SK-N-SH (cell line): ENCODE data around the gene INPP5A. TPM values are rescaled to one million over a fixed set of nuclear protein-coding genes. Genes with fewer than 3 reads are reported as not detected.

Experiments used
- CTCF ChIA-PET: fragments of 300-600, 350-600 bp; formaldehyde crosslinking; extraction: SDS; loops from one replicate; lab custom pipeline; 2021; lab: Yijun Ruan, JAX
- POLR2A ChIA-PET: fragments of 350-600 bp; sonication (Branson Sonifier 250); formaldehyde crosslinking; extraction: SDS; loops from one replicate; lab custom pipeline; 2020; ENCODE audit warnings: antibody characterized with exemption, inconsistent platforms; lab: Yijun Ruan, JAX
- DNase-seq: peaks from one replicate; pipeline ENCODE4 v3.0.0; 2012
- H2AFZ ChIP-seq: fragments of 200-600 bp; sonication (generic); 2 replicates; pipeline ENCODE4 v1.8.1; 2016; ENCODE audit warnings: antibody characterized with exemption, mild to moderate bottlenecking, low read depth
- H3F3A ChIP-seq: fragments of 200-600 bp; sonication (generic); replicated peaks from 2 replicates; pipeline ENCODE3; 2016; ENCODE audit warnings: antibody characterized with exemption, mild to moderate bottlenecking; ENCODE audit not compliant: insufficient read depth
- H3K27ac ChIP-seq, 2 experiments: fragments of 200-500 bp in 1 of 2; fragments of 200-600 bp in 1 of 2; sonication (Bioruptor generic) in 1 of 2; sonication (generic), shearing (Covaris generic) in 1 of 2; 2 replicates each; pipeline versions ENCODE4 v1.5.1 to v1.6.1; 2014 to 2016; ENCODE audit warnings: low read depth in 2 of 2, inconsistent platforms in 1 of 2, low read length in 1 of 2, mild to moderate bottlenecking in 1 of 2, mixed read lengths in 1 of 2
- H3K27me3 ChIP-seq: fragments of 200-600 bp; sonication (generic), shearing (Covaris generic); 2 replicates; pipeline ENCODE4 v1.6.1; 2016; ENCODE audit warnings: mixed run types; ENCODE audit not compliant: insufficient read depth
- H3K36me3 ChIP-seq, 2 experiments: fragments of 200-500 bp in 1 of 2; fragments of 200-600 bp in 1 of 2; sonication (Bioruptor generic) in 1 of 2; sonication (generic) in 1 of 2; replicated peaks in 1 of 2; 2 replicates each; pipeline versions ENCODE3 to v1.5.1; 2014 to 2016; ENCODE audit warnings: low read length in 1 of 2, mild to moderate bottlenecking in 1 of 2; ENCODE audit not compliant: insufficient read depth in 2 of 2, control insufficient read depth in 1 of 2
- H3K4me1 ChIP-seq, 2 experiments: fragments of 200-500 bp in 1 of 2; fragments of 200-600 bp in 1 of 2; sonication (Bioruptor generic) in 1 of 2; sonication (generic), shearing (Covaris generic) in 1 of 2; 2 replicates each; pipeline versions ENCODE4 v1.5.1 to v1.6.1; 2014 to 2016; ENCODE audit warnings: low read depth in 1 of 2, low read length in 1 of 2, mixed run types in 1 of 2; ENCODE audit not compliant: insufficient read depth in 2 of 2, control insufficient read depth in 1 of 2
- H3K4me2 ChIP-seq: fragments of 200-600 bp; sonication (generic), shearing (Covaris generic); 2 replicates; pipeline ENCODE4 v1.6.1; 2017; ENCODE audit warnings: mixed run types
- H3K4me3 ChIP-seq, 2 experiments: fragments of 200-500 bp in 1 of 2; fragments of 200-600 bp in 1 of 2; sonication (Bioruptor generic) in 1 of 2; sonication (generic), shearing (Covaris generic) in 1 of 2; 2 replicates each; pipeline versions ENCODE4 v1.5.1 to v1.8.1; 2014 to 2016; ENCODE audit warnings: low read depth in 2 of 2, inconsistent platforms in 1 of 2, low read length in 1 of 2, mild to moderate bottlenecking in 1 of 2, mixed read lengths in 1 of 2, moderate library complexity in 1 of 2
- H3K79me2 ChIP-seq: fragments of 200-600 bp; sonication (generic); 2 replicates; pipeline ENCODE4 v1.8.1; 2017; ENCODE audit warnings: mild to moderate bottlenecking; ENCODE audit not compliant: insufficient read depth
- H3K9ac ChIP-seq: fragments of 200-600 bp; sonication (generic); 2 replicates; pipeline ENCODE4 v1.6.1; 2017; ENCODE audit warnings: mixed run types
- H3K9me2 ChIP-seq: fragments of 200-600 bp; sonication (generic); 2 replicates; pipeline ENCODE4 v1.6.1; 2017; ENCODE audit warnings: mixed run types
- H3K9me3 ChIP-seq: fragments of 200-600 bp; sonication (generic); 2 replicates; pipeline ENCODE4 v1.6.1; 2017; ENCODE audit warnings: mixed run types, mild to moderate bottlenecking, moderate library complexity
- H4K20me1 ChIP-seq: fragments of 200-600 bp; sonication (generic); 2 replicates; pipeline ENCODE4 v1.6.1; 2017; ENCODE audit warnings: mild to moderate bottlenecking, mixed run types; ENCODE audit not compliant: insufficient read depth
- CHD2 ChIP-seq: fragments of 150-350 bp; IDR thresholded peaks from 2 replicates; pipeline ENCODE4 v1.6.1; 2018; ENCODE audit warnings: low read length; ENCODE audit not compliant: partially characterized antibody
- FOXJ3 ChIP-seq: sonication (generic); formaldehyde crosslinking; IDR thresholded peaks from 2 replicates; pipeline ENCODE4 v1.5.1; 2020; ENCODE audit warnings: mild to moderate bottlenecking, missing genetic modification reagents
- FOXM1 ChIP-seq: IDR thresholded peaks from 2 replicates; pipeline ENCODE4 v1.4.0; 2012; ENCODE audit warnings: low read depth, mild to moderate bottlenecking
- JUND ChIP-seq: IDR thresholded peaks from 2 replicates; pipeline ENCODE4 v1.4.0; 2012
- MEF2A ChIP-seq: IDR thresholded peaks from 2 replicates; pipeline ENCODE4 v1.4.0; 2012; ENCODE audit warnings: low read depth, borderline replicate concordance
- MXI1 ChIP-seq: IDR thresholded peaks from 2 replicates; pipeline ENCODE4 v1.6.1; 2012; ENCODE audit warnings: mild to moderate bottlenecking, low read depth, low read length, improper control_type of control experiment
- NRF1 ChIP-seq: IDR thresholded peaks from 2 replicates; pipeline ENCODE4 v1.6.1; 2012; ENCODE audit warnings: low read depth, mild to moderate bottlenecking, low read length
- POLR2AphosphoS5 ChIP-seq: IDR thresholded peaks from 2 replicates; pipeline ENCODE4 v1.6.1; 2012; ENCODE audit warnings: low read depth, low read length
- RFX5 ChIP-seq: IDR thresholded peaks from 2 replicates; pipeline ENCODE4 v1.6.1; 2012; ENCODE audit warnings: mild to moderate bottlenecking, improper control_type of control experiment, low read length
- RXRA ChIP-seq: IDR thresholded peaks from 2 replicates; pipeline ENCODE4 v1.4.0; 2012; ENCODE audit warnings: low read depth, mild to moderate bottlenecking, borderline replicate concordance
- SIN3A ChIP-seq: IDR thresholded peaks from 2 replicates; pipeline ENCODE4 v1.6.1; 2012; ENCODE audit warnings: low read depth, mild to moderate bottlenecking, low read length, moderate library complexity, borderline replicate concordance
- TAF1 ChIP-seq: IDR thresholded peaks from 2 replicates; pipeline ENCODE4 v1.6.1; 2012; ENCODE audit warnings: low read depth, mild to moderate bottlenecking, low read length, moderate library complexity, borderline replicate concordance
- TCF12 ChIP-seq: IDR thresholded peaks from 2 replicates; pipeline ENCODE4 v1.4.0; 2012
- WGBS: methylation state at CpG from one replicate; pipeline ENCODE4 v1.1.6; 2017; ENCODE audit warnings: low lambda C conversion rate; 5-methylcytosine and 5-hydroxymethylcytosine counted together
- polyA plus RNA-seq, 3 experiments: library from polyadenylated mRNA; depleted of rRNA; stranded (reverse); fragments of >200 nt; gene quantifications; 2 replicates each; pipeline ENCODE4 v1.2.3, GENCODE V29; 2012
- TF ChIP-seq, protein P1 (sequence below): fragments of 200-600 bp; sonication (generic); IDR thresholded peaks from 2 replicates; pipeline ENCODE4 v1.6.1; 2017; ENCODE audit warnings: antibody characterized with exemption, mild to moderate bottlenecking, moderate library complexity
- TF ChIP-seq, protein P2 (sequence below): IDR thresholded peaks from 2 replicates; pipeline ENCODE4 v1.4.0; 2012; ENCODE audit warnings: low read depth
- TF ChIP-seq, protein P3 (sequence below): IDR thresholded peaks from 2 replicates; pipeline ENCODE4 v1.4.0; 2012; ENCODE audit warnings: low read depth, borderline replicate concordance
- TF ChIP-seq, protein P4 (sequence below): IDR thresholded peaks from 2 replicates; pipeline ENCODE4; 2012
- TF ChIP-seq, protein P5 (sequence below): fragments of 150-350 bp; IDR thresholded peaks from 2 replicates; pipeline ENCODE4 v1.6.1; 2016; ENCODE audit warnings: mild to moderate bottlenecking, low read depth, low read length
- TF ChIP-seq, protein P6 (sequence below): fragments of 150-350 bp; IDR thresholded peaks from 2 replicates; pipeline ENCODE4 v1.6.1; 2017; ENCODE audit warnings: antibody characterized with exemption, low read length, low read depth, borderline replicate concordance
- TF ChIP-seq, protein P7 (sequence below): IDR thresholded peaks from 2 replicates; pipeline ENCODE4 v1.4.0; 2012; ENCODE audit warnings: low read depth, borderline replicate concordance

Gene INPP5A
- polyA plus RNA-seq, 1 of the 3 experiments (the other 2 are of a cell fraction): 12.0 TPM

DNA sequence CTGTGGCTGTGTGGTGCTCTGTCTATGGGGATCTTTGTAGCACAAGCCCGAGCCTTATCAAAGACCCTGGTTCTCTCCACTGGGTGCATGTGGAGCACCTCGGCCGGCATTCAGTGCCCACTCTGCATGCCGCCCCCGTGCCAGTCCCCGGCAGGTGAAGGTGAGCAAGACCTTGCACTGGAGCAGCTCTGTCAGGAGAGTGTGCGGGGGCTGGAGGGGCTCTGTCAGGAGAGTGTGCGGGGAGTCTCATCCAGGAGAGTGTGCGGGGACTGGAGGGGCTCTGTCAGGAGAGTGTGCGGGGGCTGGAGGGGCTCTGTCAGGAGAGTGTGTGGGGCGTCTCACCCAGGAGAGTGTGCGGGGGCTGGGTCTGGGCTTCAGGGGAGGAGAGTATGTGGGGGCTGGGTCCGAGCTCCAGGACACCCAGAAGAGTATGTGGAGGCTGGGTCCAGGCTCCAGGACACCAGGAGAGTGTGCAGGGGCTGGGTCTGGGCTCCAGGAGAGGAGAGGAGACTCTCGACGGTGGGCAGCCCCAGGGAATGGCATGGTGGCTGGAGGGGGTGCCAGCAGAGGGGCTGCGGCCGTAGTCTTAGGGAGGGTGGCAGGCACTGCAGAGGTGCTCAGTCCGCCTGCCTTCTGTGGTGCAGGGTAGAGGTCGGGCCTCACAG lies 40.8 kb downstream of the INPP5A start:
- DNase-seq: no peak
- CTCF ChIA-PET: interaction anchor here (1.0 to 1.1 kb wide), 3 partner anchors 9 to 99 kb away, joined by 3 read pairs; no protein-coding TSS in a partner anchor
- Histone ChIP-seq H3F3A (no peaks in the 10 kb centered on the region), H3K27me3 (no peaks in the 10 kb centered on the region), H2AFZ (no peak overlapping the region), H3K9ac (no peak overlapping the region), H3K9me3 (no peaks in the 10 kb centered on the region), H3K4me1 (peaks cover 0 to 22% of the 10 kb centered on the region in 2 experiments; a peak in 1 of 4 replicates), H3K4me3 (no peak overlapping the region), H3K36me3 (no peaks in the 10 kb centered on the region), H3K9me2 (no peaks in the 10 kb centered on the region), H3K27ac (no peak overlapping the region), H4K20me1 (peaks cover 45% of the 10 kb centered on the region), H3K4me2 (no peak overlapping the region), H3K79me2 (peaks cover 25% of the 10 kb centered on the region)
- WGBS: 89% methylated on average over 15 of the region's 19 CpGs
- TF ChIP-seq, protein P1, sequence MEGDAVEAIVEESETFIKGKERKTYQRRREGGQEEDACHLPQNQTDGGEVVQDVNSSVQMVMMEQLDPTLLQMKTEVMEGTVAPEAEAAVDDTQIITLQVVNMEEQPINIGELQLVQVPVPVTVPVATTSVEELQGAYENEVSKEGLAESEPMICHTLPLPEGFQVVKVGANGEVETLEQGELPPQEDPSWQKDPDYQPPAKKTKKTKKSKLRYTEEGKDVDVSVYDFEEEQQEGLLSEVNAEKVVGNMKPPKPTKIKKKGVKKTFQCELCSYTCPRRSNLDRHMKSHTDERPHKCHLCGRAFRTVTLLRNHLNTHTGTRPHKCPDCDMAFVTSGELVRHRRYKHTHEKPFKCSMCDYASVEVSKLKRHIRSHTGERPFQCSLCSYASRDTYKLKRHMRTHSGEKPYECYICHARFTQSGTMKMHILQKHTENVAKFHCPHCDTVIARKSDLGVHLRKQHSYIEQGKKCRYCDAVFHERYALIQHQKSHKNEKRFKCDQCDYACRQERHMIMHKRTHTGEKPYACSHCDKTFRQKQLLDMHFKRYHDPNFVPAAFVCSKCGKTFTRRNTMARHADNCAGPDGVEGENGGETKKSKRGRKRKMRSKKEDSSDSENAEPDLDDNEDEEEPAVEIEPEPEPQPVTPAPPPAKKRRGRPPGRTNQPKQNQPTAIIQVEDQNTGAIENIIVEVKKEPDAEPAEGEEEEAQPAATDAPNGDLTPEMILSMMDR: no peak
- TF ChIP-seq MXI1 (no peak), CHD2 (no peak), SIN3A (no peak), FOXJ3 (CRISPR knock-in tag) (no peak), RFX5 (no peak), MEF2A (no peak), POLR2AphosphoS5 (no peak), TCF12 (no peak), JUND (no peak), NRF1 (no peak), FOXM1 (no peak), RXRA (no peak), TAF1 (no peak)
- TF ChIP-seq, protein P2, sequence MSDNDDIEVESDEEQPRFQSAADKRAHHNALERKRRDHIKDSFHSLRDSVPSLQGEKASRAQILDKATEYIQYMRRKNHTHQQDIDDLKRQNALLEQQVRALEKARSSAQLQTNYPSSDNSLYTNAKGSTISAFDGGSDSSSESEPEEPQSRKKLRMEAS: no peak
- TF ChIP-seq, protein P3, sequence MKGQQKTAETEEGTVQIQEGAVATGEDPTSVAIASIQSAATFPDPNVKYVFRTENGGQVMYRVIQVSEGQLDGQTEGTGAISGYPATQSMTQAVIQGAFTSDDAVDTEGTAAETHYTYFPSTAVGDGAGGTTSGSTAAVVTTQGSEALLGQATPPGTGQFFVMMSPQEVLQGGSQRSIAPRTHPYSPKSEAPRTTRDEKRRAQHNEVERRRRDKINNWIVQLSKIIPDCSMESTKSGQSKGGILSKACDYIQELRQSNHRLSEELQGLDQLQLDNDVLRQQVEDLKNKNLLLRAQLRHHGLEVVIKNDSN: no peak
- TF ChIP-seq, protein P4, sequence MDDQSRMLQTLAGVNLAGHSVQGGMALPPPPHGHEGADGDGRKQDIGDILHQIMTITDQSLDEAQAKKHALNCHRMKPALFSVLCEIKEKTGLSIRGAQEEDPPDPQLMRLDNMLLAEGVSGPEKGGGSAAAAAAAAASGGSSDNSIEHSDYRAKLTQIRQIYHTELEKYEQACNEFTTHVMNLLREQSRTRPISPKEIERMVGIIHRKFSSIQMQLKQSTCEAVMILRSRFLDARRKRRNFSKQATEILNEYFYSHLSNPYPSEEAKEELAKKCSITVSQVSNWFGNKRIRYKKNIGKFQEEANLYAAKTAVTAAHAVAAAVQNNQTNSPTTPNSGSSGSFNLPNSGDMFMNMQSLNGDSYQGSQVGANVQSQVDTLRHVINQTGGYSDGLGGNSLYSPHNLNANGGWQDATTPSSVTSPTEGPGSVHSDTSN: no peak
- TF ChIP-seq, protein P5, sequence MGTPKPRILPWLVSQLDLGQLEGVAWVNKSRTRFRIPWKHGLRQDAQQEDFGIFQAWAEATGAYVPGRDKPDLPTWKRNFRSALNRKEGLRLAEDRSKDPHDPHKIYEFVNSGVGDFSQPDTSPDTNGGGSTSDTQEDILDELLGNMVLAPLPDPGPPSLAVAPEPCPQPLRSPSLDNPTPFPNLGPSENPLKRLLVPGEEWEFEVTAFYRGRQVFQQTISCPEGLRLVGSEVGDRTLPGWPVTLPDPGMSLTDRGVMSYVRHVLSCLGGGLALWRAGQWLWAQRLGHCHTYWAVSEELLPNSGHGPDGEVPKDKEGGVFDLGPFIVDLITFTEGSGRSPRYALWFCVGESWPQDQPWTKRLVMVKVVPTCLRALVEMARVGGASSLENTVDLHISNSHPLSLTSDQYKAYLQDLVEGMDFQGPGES: no peak
- TF ChIP-seq, protein P6, sequence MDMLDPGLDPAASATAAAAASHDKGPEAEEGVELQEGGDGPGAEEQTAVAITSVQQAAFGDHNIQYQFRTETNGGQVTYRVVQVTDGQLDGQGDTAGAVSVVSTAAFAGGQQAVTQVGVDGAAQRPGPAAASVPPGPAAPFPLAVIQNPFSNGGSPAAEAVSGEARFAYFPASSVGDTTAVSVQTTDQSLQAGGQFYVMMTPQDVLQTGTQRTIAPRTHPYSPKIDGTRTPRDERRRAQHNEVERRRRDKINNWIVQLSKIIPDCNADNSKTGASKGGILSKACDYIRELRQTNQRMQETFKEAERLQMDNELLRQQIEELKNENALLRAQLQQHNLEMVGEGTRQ: no peak
- TF ChIP-seq, protein P7, sequence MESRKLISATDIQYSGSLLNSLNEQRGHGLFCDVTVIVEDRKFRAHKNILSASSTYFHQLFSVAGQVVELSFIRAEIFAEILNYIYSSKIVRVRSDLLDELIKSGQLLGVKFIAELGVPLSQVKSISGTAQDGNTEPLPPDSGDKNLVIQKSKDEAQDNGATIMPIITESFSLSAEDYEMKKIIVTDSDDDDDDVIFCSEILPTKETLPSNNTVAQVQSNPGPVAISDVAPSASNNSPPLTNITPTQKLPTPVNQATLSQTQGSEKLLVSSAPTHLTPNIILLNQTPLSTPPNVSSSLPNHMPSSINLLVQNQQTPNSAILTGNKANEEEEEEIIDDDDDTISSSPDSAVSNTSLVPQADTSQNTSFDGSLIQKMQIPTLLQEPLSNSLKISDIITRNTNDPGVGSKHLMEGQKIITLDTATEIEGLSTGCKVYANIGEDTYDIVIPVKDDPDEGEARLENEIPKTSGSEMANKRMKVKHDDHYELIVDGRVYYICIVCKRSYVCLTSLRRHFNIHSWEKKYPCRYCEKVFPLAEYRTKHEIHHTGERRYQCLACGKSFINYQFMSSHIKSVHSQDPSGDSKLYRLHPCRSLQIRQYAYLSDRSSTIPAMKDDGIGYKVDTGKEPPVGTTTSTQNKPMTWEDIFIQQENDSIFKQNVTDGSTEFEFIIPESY: no peak
- POLR2A ChIA-PET: no interaction called here
